GM12878 (cell line): ENCODE data around the gene SLC6A9.

Source experiments
- CTCF ChIP-seq, 3 experiments: IDR thresholded peaks in 2 of 3; conservative IDR thresholded peaks in 1 of 3; 2 replicates each; pipeline ENCODE4 v1.5.1; 2011; ENCODE audit warnings: low read depth in 3 of 3, low read length in 3 of 3, mild to moderate bottlenecking in 3 of 3, control low read depth in 2 of 3, moderate library complexity in 2 of 3, inconsistent platforms in 1 of 3, mixed read lengths in 1 of 3; ENCODE audit not compliant: control insufficient read depth in 2 of 3, insufficient read depth in 1 of 3; ENCODE audit errors: extremely low read depth in 1 of 3
- EP300 ChIP-seq, 2 experiments: fragments of 150-350 bp in 1 of 2; IDR thresholded peaks; 2 replicates each; pipeline ENCODE4 v1.6.1; 2011 to 2012; ENCODE audit warnings: low read depth in 2 of 2, low read length in 2 of 2, borderline replicate concordance in 1 of 2, improper control_type of control experiment in 1 of 2, inconsistent platforms in 1 of 2; ENCODE audit not compliant: control insufficient read depth in 1 of 2
- EZH2 ChIP-seq: IDR thresholded peaks from 2 replicates; pipeline ENCODE4 v1.6.1; 2012; ENCODE audit warnings: low read depth, mild to moderate bottlenecking, control low read depth, inconsistent platforms, low read length, borderline replicate concordance; ENCODE audit not compliant: control insufficient read depth
- SMAD1 ChIP-seq: fragments of 450-650 bp; IDR thresholded peaks from 2 replicates; pipeline ENCODE4 v1.6.1; 2018; ENCODE audit warnings: mild to moderate bottlenecking, low read depth; ENCODE audit not compliant: partially characterized antibody

- TF ChIP-seq EZH2, result no peak
- TF ChIP-seq SMAD1, result no peak
- no peak for TF ChIP-seq CTCF (IDR thresholded peaks at IDR 0.05 in 2 of 3, conservative IDR thresholded peaks at IDR 0.05 in 1 of 3; ENCODE audit: control insufficient read depth in 2 of 3, extremely low read depth in 1 of 3, insufficient read depth in 1 of 3, low read depth in 3 of 3, low read length in 3 of 3)
- no peak for TF ChIP-seq EP300 (IDR thresholded peaks at IDR 0.05; ENCODE audit: borderline replicate concordance in 1 of 2, control insufficient read depth in 1 of 2, low read depth in 2 of 2, low read length in 2 of 2)
Measured at GRCh38 chr1:44040846-44041245, 9.6 kb upstream of the SLC6A9 start.
